HG02642 (cell line): ENCODE measurements around the gene OR2B2.
"Not testable (repeated sequence)": the region's sequence is repeated elsewhere in the genome, so short reads cannot be mapped to it uniquely, and the experiment has no call there.

Source experiments
- ATAC-seq: cut with Tn5 transposase; IDR thresholded peaks from one replicate; pipeline ENCODE4 v1.9.1; 2021; ENCODE audit warnings: mild to moderate bottlenecking; ENCODE audit not compliant: unreplicated experiment, poor library complexity

The OR2B2 gene

GRCh38 chr6:27911956-27912446, at the start of gene OR2B2:
Gene OR2B2, minus strand, starts transcription at chr6:27912396. Its CDS starts 77 bp downstream, at chr6:27912319.
- ATAC-seq = no peak

- ATAC-seq = no peak
Observed at GRCh38 chr6:27957516-27957915, 45.3 kb upstream of the OR2B2 start.

- ATAC-seq = no peak
Observed at GRCh38 chr6:27956941-27957340, 44.7 kb upstream of the OR2B2 start, which contains the start of gene OR2B6. Gene OR2B6, plus strand, starts transcription at chr6:27957241. Its CDS starts 0 bp downstream, at chr6:27957241.

GRCh38 chr6:27951040-27951439, 38.8 kb upstream of the OR2B2 start:
- ATAC-seq = no peak

GRCh38 chr6:27948237-27948636, 36.0 kb upstream of the OR2B2 start:
- no peak for ATAC-seq

- ATAC-seq = not testable (repeated sequence)
Observed at GRCh38 chr6:27943072-27943471, 30.9 kb upstream of the OR2B2 start.

GRCh38 chr6:27940766-27941165, 28.6 kb upstream of the OR2B2 start:
- ATAC-seq = no peak

GRCh38 chr6:27931209-27931608, 19.0 kb upstream of the OR2B2 start:
- ATAC-seq = no peak

GRCh38 chr6:27929930-27930329, 17.7 kb upstream of the OR2B2 start:
- ATAC-seq = not testable (repeated sequence)

GRCh38 chr6:27928041-27928440, 15.8 kb upstream of the OR2B2 start:
- ATAC-seq = not testable (repeated sequence)

GRCh38 chr6:27924179-27924578, 12.0 kb upstream of the OR2B2 start:
- ATAC-seq = no peak

GRCh38 chr6:27922949-27923348, 10.8 kb upstream of the OR2B2 start:
- ATAC-seq = no peak

GRCh38 chr6:27908017-27908416, 4.2 kb downstream of the OR2B2 start:
- ATAC-seq = no peak

- peak; percentile 74 for ATAC-seq
Observed at GRCh38 chr6:27902335-27903314, 9.6 kb downstream of the OR2B2 start.

- ATAC-seq = no peak
Observed at GRCh38 chr6:27901801-27902200, 10.4 kb downstream of the OR2B2 start.

GRCh38 chr6:27900197-27900596, 12.0 kb downstream of the OR2B2 start:
- not testable (repeated sequence) for ATAC-seq

- ATAC-seq = no peak
Observed at GRCh38 chr6:27899543-27899942, 12.7 kb downstream of the OR2B2 start.

- no peak for ATAC-seq
Observed at GRCh38 chr6:27897580-27898206, 14.5 kb downstream of the OR2B2 start.

- no peak for ATAC-seq
Observed at GRCh38 chr6:27896398-27896796, 15.8 kb downstream of the OR2B2 start.

GRCh38 chr6:27894839-27895762, 17.1 kb downstream of the OR2B2 start:
- ATAC-seq = peak; percentile 14
